HTR-8/SVneo (cell line): Measurements from ENCODE around the gene STK39.

Experiments used
- DNase-seq: peaks from one replicate; pipeline ENCODE4 v3.0.0; 2011; ENCODE audit warnings: low spot score, mixed read lengths; ENCODE audit not compliant: insufficient read length
- FAIRE-seq: peaks from 2 replicates; lab custom pipeline; 2011; peaks lifted over from hg19 to GRCh38; lab: Jason Lieb, UNC

STK39 gene

DNA sequence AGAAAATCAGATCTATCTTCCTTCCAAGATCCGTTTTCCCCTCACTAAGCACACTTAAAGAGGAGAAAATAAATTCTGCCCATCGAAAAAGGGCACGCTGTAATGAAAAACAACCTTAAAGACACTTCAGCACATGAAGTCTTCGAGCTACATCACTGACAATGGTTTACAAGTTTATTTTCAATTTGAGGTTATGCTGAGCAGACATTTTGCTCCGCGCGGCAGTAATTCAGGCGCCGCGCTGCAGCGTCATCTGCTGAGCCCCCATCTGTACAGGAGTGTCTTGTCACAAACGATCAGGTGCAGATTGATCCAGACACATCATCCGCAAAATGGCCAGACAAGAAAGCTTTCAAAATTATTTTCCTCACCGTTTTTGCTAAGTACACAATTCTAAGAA lies 341.7 kb downstream of the STK39 start:
- no peak for FAIRE-seq
- no peak for DNase-seq
